HepG2 (cell line): Measurements from ENCODE around the gene SYNE3. TPM values are rescaled to one million over a fixed set of nuclear protein-coding genes. Genes with fewer than 3 reads are reported as not detected.

Source experiments
- ATAC-seq: fragments of 200-7000 bp; cut with Tn5 transposase; 3 replicates; pipeline ENCODE4 v1.9.1; 2020; ENCODE audit warnings: mild to moderate bottlenecking, moderate library complexity
- BruUV-seq: library from RNA; stranded (reverse); fragments of 400-500 nt; replicated peaks from 2 replicates; lab custom pipeline; 2021; lab: Mats Ljungman, UMichigan
- CTCF ChIA-PET: fragments of 300-600 bp; formaldehyde crosslinking; extraction: SDS; loops from one replicate; lab custom pipeline; 2021; ENCODE audit warnings: low total read pairs, inconsistent platforms, low intra/inter-chr PET ratio; lab: Yijun Ruan, JAX
- POLR2A ChIA-PET: fragments of 350-600 bp; sonication (Branson Sonifier 250); formaldehyde crosslinking; loops from one replicate; lab custom pipeline; 2020; ENCODE audit warnings: antibody characterized with exemption, inconsistent platforms; lab: Yijun Ruan, JAX
- DNase-seq: peaks from one replicate; pipeline ENCODE4 v3.0.0-alpha.2; 2015; ENCODE audit warnings: low spot score
- FAIRE-seq: peaks from 3 replicates; lab custom pipeline; 2011; peaks lifted over from hg19 to GRCh38; lab: Jason Lieb, UNC
- H2AFZ ChIP-seq: one replicate; pipeline ENCODE4 v1.6.1; 2011; ENCODE audit warnings: low read length, inconsistent platforms
- H3K27ac ChIP-seq: fragments of 300-600 bp; 3 replicates; pipeline ENCODE4 v1.8.0; 2011; ENCODE audit warnings: mixed run types, mild to moderate bottlenecking, mixed read lengths, low read length, inconsistent platforms; ENCODE audit not compliant: insufficient read depth; ENCODE audit errors: extremely low read length
- H3K27me3 ChIP-seq, 2 experiments: fragments of 200-600 bp in 1 of 2; 2 replicates in 1 of 2; 3 replicates in 1 of 2; pipeline versions ENCODE4 v1.6.0 to v1.8.0; 2011; ENCODE audit warnings: low read length in 2 of 2, mild to moderate bottlenecking in 2 of 2, moderate library complexity in 2 of 2, inconsistent platforms in 1 of 2; ENCODE audit not compliant: insufficient read depth in 2 of 2, control insufficient read depth in 1 of 2
- H3K36me3 ChIP-seq, 2 experiments: fragments of 200-600 bp in 1 of 2; replicated peaks in 1 of 2; 2 replicates in 1 of 2; 3 replicates in 1 of 2; pipeline versions ENCODE4 v1.5.1 to v1.8.0; 2011; ENCODE audit warnings: low read length in 2 of 2, inconsistent platforms in 1 of 2; ENCODE audit not compliant: insufficient read depth in 2 of 2, control insufficient read depth in 1 of 2
- H3K4me1 ChIP-seq: 2 replicates; pipeline ENCODE4 v1.5.1; 2012; ENCODE audit warnings: low read length, inconsistent platforms; ENCODE audit not compliant: insufficient read depth
- H3K4me2 ChIP-seq: 2 replicates; pipeline ENCODE4 v1.6.0; 2011; ENCODE audit warnings: low read depth, low read length, inconsistent platforms
- H3K4me3 ChIP-seq, 3 experiments: fragments of 200-600 bp in 1 of 3; sonication (generic), shearing (Covaris generic) in 1 of 3; replicated peaks in 1 of 3; 2 replicates each; pipeline ENCODE4 v1.5.1; 2011 to 2016; ENCODE audit warnings: low read length in 3 of 3, inconsistent platforms in 2 of 3, low read depth in 2 of 3, mild to moderate bottlenecking in 2 of 3, control low read depth in 1 of 3, mixed read lengths in 1 of 3; ENCODE audit not compliant: insufficient read depth in 1 of 3
- H3K79me2 ChIP-seq: one replicate; pipeline ENCODE4 v1.6.1; 2011; ENCODE audit warnings: low read length, inconsistent platforms; ENCODE audit not compliant: insufficient read depth
- H3K9ac ChIP-seq: 2 replicates; pipeline ENCODE4 v1.6.0; 2011; ENCODE audit warnings: mild to moderate bottlenecking, low read depth, low read length, inconsistent platforms; ENCODE audit not compliant: insufficient read depth
- H3K9me3 ChIP-seq: 2 replicates; pipeline ENCODE4 v1.5.1; 2012; ENCODE audit warnings: mild to moderate bottlenecking, low read length
- H4K20me1 ChIP-seq: 2 replicates; pipeline ENCODE4 v1.6.0; 2011; ENCODE audit warnings: inconsistent platforms, mild to moderate bottlenecking, low read length, moderate library complexity; ENCODE audit not compliant: insufficient read depth
- AKAP8 ChIP-seq: sonication (generic); formaldehyde crosslinking; IDR thresholded peaks from 2 replicates; pipeline ENCODE4 v1.5.1; 2020; ENCODE audit warnings: mild to moderate bottlenecking, missing genetic modification reagents
- BCLAF1 ChIP-seq: fragments of 450-650 bp; IDR thresholded peaks from 2 replicates; pipeline ENCODE4 v1.6.1; 2017; ENCODE audit warnings: mild to moderate bottlenecking
- LCORL ChIP-seq, 2 experiments: fragments of 450-650 bp in 1 of 2; sonication (generic) in 1 of 2; formaldehyde crosslinking in 1 of 2; IDR thresholded peaks; 2 replicates each; pipeline versions ENCODE4 v1.5.0 to v1.6.1; 2017 to 2020; ENCODE audit warnings: antibody characterized with exemption in 1 of 2, missing genetic modification reagents in 1 of 2
- PCBP1 ChIP-seq: fragments of 200-400 bp; formaldehyde crosslinking; IDR thresholded peaks from 2 replicates; pipeline ENCODE4 v1.6.1; 2017; ENCODE audit warnings: mild to moderate bottlenecking, low read depth, low read length, borderline replicate concordance
- ZBTB38 ChIP-seq: sonication (generic); formaldehyde crosslinking; IDR thresholded peaks from 2 replicates; pipeline ENCODE4 v1.5.1; 2020; ENCODE audit warnings: mild to moderate bottlenecking, missing genetic modification reagents
- ZNF460 ChIP-seq: sonication (generic); formaldehyde crosslinking; IDR thresholded peaks from 2 replicates; pipeline ENCODE4 v1.5.1; 2020; ENCODE audit warnings: missing genetic modification reagents, mild to moderate bottlenecking, borderline replicate concordance
- ZNF552 ChIP-seq: sonication (generic); formaldehyde crosslinking; IDR thresholded peaks from 2 replicates; pipeline ENCODE4 v1.9.0; 2022; ENCODE audit warnings: missing genetic modification reagents, mild to moderate bottlenecking, borderline replicate concordance
- ZNF619 ChIP-seq: sonication (generic); formaldehyde crosslinking; IDR thresholded peaks from 2 replicates; pipeline ENCODE4 v1.4.0; 2020; ENCODE audit warnings: mild to moderate bottlenecking, missing genetic modification reagents
- ZNF790 ChIP-seq: sonication (generic); formaldehyde crosslinking; IDR thresholded peaks from 2 replicates; pipeline ENCODE4 v1.8.0; 2022; ENCODE audit warnings: missing genetic modification reagents, mild to moderate bottlenecking, borderline replicate concordance
- ZUFSP ChIP-seq: sonication (generic); formaldehyde crosslinking; IDR thresholded peaks from 2 replicates; pipeline ENCODE4 v1.9.0; 2021; ENCODE audit warnings: missing genetic modification reagents, mild to moderate bottlenecking, borderline replicate concordance
- WGBS: methylation state at CpG from one replicate; pipeline ENCODE4 v1.1.6; 2017; ENCODE audit warnings: low lambda C conversion rate; 5-methylcytosine and 5-hydroxymethylcytosine counted together
- in situ Hi-C: cut with HindIII; loops from 2 replicates; pipeline ENCODE4 v1.10.0; 2017; ENCODE audit warnings: low pct_unique_long_range_greater_than_20kb; ENCODE audit not compliant: extremely low pct_ligation_motif_present
- intact Hi-C: fragments of 100-400 bp; cut with micrococcal nuclease; formaldehyde crosslinking; loops from one replicate; pipeline ENCODE4 v1.10.0; 2022; ENCODE audit not compliant: unreplicated experiment
- polyA plus RNA-seq, 8 experiments: library from polyadenylated mRNA; depleted of rRNA in 3 of 8; stranded (reverse) in 7 of 8; unstranded in 1 of 8; fragments of >200 nt; fragmentation: Illumina TruSeq in 4 of 8; extraction: Trizol in 4 of 8; gene quantifications; 2 replicates each; pipeline versions ENCODE4 v1.2.1 to v1.2.3, GENCODE V29; 2011 to 2016; ENCODE audit warnings: low read depth in 4 of 8, missing spikeins in 1 of 8, mixed read lengths in 1 of 8; ENCODE audit not compliant: insufficient read depth in 1 of 8
- total RNA-seq, 5 experiments: library from RNA; depleted of rRNA; stranded (reverse); fragments of >200 nt; fragmentation: Illumina TruSeq; extraction: Trizol; gene quantifications; 2 replicates each; pipeline ENCODE4 v1.2.3, GENCODE V29; 2016; ENCODE audit warnings: low read depth in 1 of 5
- TF ChIP-seq, protein P1 (sequence below): sonication (generic); formaldehyde crosslinking; IDR thresholded peaks from 2 replicates; pipeline ENCODE4 v1.5.1; 2020; ENCODE audit warnings: mild to moderate bottlenecking, missing genetic modification reagents, moderate library complexity
- TF ChIP-seq, protein P2 (sequence below): sonication (generic); formaldehyde crosslinking; IDR thresholded peaks from 2 replicates; pipeline ENCODE4 v1.8.0; 2022; ENCODE audit warnings: mild to moderate bottlenecking, missing genetic modification reagents, moderate library complexity

The SYNE3 gene
- total and polyA plus RNA-seq, 2 of the 13 experiments (the other 11 are each of a cell fraction or from before 2014, with no cell fraction given), result 7.8 to 8.0 TPM

GRCh38 chr14:95488376-95489213, 27.9 kb downstream of the SYNE3 start:
- ATAC-seq, result peak; percentile 65
- TF ChIP-seq PCBP1 (0 out of 2 replicates have a peak, but pooled peaks have one; percentile 52), ZNF460 (CRISPR knock-in tag) (peak; percentile 45), ZNF619 (CRISPR knock-in tag) (no peak), AKAP8 (CRISPR knock-in tag) (no peak), LCORL (IDR thresholded peaks at IDR 0.05) (no peak), LCORL (CRISPR knock-in tag; IDR thresholded peaks at IDR 0.05) (0 out of 2 replicates have a peak, but pooled peaks have one; percentile 50), ZBTB38 (0 out of 2 replicates have a peak, but pooled peaks have one; percentile 29), ZUFSP (CRISPR knock-in tag) (no peak), ZNF552 (CRISPR knock-in tag) (no peak), ZNF790 (CRISPR knock-in tag) (no peak), BCLAF1 (no peak)
- TF ChIP-seq, protein P1, sequence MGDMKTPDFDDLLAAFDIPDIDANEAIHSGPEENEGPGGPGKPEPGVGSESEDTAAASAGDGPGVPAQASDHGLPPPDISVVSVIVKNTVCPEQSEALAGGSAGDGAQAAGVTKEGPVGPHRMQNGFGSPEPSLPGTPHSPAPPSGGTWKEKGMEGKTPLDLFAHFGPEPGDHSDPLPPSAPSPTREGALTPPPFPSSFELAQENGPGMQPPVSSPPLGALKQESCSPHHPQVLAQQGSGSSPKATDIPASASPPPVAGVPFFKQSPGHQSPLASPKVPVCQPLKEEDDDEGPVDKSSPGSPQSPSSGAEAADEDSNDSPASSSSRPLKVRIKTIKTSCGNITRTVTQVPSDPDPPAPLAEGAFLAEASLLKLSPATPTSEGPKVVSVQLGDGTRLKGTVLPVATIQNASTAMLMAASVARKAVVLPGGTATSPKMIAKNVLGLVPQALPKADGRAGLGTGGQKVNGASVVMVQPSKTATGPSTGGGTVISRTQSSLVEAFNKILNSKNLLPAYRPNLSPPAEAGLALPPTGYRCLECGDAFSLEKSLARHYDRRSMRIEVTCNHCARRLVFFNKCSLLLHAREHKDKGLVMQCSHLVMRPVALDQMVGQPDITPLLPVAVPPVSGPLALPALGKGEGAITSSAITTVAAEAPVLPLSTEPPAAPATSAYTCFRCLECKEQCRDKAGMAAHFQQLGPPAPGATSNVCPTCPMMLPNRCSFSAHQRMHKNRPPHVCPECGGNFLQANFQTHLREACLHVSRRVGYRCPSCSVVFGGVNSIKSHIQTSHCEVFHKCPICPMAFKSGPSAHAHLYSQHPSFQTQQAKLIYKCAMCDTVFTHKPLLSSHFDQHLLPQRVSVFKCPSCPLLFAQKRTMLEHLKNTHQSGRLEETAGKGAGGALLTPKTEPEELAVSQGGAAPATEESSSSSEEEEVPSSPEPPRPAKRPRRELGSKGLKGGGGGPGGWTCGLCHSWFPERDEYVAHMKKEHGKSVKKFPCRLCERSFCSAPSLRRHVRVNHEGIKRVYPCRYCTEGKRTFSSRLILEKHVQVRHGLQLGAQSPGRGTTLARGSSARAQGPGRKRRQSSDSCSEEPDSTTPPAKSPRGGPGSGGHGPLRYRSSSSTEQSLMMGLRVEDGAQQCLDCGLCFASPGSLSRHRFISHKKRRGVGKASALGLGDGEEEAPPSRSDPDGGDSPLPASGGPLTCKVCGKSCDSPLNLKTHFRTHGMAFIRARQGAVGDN, result peak; percentile 64
- TF ChIP-seq, protein P2, sequence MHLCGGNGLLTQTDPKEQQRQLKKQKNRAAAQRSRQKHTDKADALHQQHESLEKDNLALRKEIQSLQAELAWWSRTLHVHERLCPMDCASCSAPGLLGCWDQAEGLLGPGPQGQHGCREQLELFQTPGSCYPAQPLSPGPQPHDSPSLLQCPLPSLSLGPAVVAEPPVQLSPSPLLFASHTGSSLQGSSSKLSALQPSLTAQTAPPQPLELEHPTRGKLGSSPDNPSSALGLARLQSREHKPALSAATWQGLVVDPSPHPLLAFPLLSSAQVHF (CRISPR knock-in tag), result no peak

More at GRCh38 chr14:95488376-95489213, 27.9 kb downstream of the SYNE3 start:
- no peak overlapping the region for H2AFZ ChIP-seq
- DNase-seq (no peak), FAIRE-seq (peak; percentile 4)
- intact Hi-C loops, result loop anchor here (5.0 kb wide), 1 partner anchor 34 kb away; no protein-coding TSS in a partner anchor
- 84% methylated on average over 6 of the region's 6 CpGs for WGBS
- H3K79me2 ChIP-seq, result peaks cover 4% of the 10 kb centered on the region
- POLR2A ChIA-PET, result interaction anchor here (1.1 to 1.2 kb wide), 2 partner anchors 20 to 35 kb away, joined by 3 to 4 read pairs; no protein-coding TSS in a partner anchor
- H3K36me3 ChIP-seq, result no peaks in the 10 kb centered on the region; a peak in 1 of 5 replicates
- H3K4me1 ChIP-seq, result peaks cover 50% of the 10 kb centered on the region
- H3K4me2 ChIP-seq, result peak overlapping the region; percentile 35
- H3K4me3 ChIP-seq, result no peak overlapping the region
- CTCF ChIA-PET, result no interaction called here
- no peaks in the 10 kb centered on the region for H3K9me3 ChIP-seq
- H3K9ac ChIP-seq, result peak overlapping the region; percentile 14; the same call in 1 of the 2 replicates
- H3K27me3 ChIP-seq, result no peaks in the 10 kb centered on the region
- H3K27ac ChIP-seq, result peak overlapping the region; percentile 58
- BruUV-seq, result no TSS peak
- 0 out of 2 replicates have a peak, but pooled peaks cover 2% of the 10 kb centered on the region for H4K20me1 ChIP-seq
- in situ Hi-C loops, result no loop called here
